HEK293 (cell line): ENCODE data around the gene RUVBL1.

Experiments used
- CTCF ChIA-PET: fragments of 350-600 bp; formaldehyde crosslinking; extraction: SDS; loops from one replicate; lab custom pipeline; 2021; ENCODE audit warnings: antibody characterized with exemption; lab: Yijun Ruan, JAX
- POLR2A ChIA-PET: fragments of 300-600 bp; formaldehyde crosslinking; extraction: SDS; loops from one replicate; lab custom pipeline; 2020; ENCODE audit warnings: antibody characterized with exemption, inconsistent platforms; lab: Yijun Ruan, JAX
- H3K27ac ChIP-seq: fragments of 200-500 bp; sonication (Bioruptor generic); 2 replicates; pipeline ENCODE4 v1.5.1; 2014; ENCODE audit warnings: low read depth, low read length, control low read depth, inconsistent platforms; ENCODE audit errors: extremely low read depth
- H3K36me3 ChIP-seq, 2 experiments: fragments of 200-500 bp in 1 of 2; sonication (Bioruptor generic) in 1 of 2; 1 replicate in 1 of 2; 2 replicates in 1 of 2; pipeline ENCODE4 v1.5.1; 2014 to 2017; ENCODE audit warnings: inconsistent platforms in 2 of 2, low read length in 2 of 2; ENCODE audit not compliant: control insufficient read depth in 2 of 2, insufficient read depth in 1 of 2
- H3K4me1 ChIP-seq: fragments of 200-500 bp; sonication (Bioruptor generic); 2 replicates; pipeline ENCODE4 v1.5.1; 2014; ENCODE audit warnings: mild to moderate bottlenecking, low read length, inconsistent platforms; ENCODE audit not compliant: control insufficient read depth, insufficient read depth
- H3K4me3 ChIP-seq: 2 replicates; pipeline ENCODE4 v1.5.1; 2011; ENCODE audit warnings: low read depth, mild to moderate bottlenecking, control low read depth, low read length, moderate library complexity
- H3K9me3 ChIP-seq: fragments of 200-500 bp; sonication (Bioruptor generic); 2 replicates; pipeline ENCODE4 v1.5.1; 2014; ENCODE audit warnings: low read depth, low read length, inconsistent platforms; ENCODE audit not compliant: control insufficient read depth, insufficient read depth
- AEBP2 ChIP-seq: fragments of 450-650 bp; formaldehyde crosslinking; IDR thresholded peaks from 2 replicates; pipeline ENCODE4 v1.5.1; 2016; ENCODE audit warnings: missing biosample characterization, missing genetic modification characterization, borderline replicate concordance
- EGR2 ChIP-seq: fragments of 450-650 bp; formaldehyde crosslinking; IDR thresholded peaks from 2 replicates; pipeline ENCODE4 v1.5.1; 2016; ENCODE audit warnings: low read depth, missing biosample characterization, missing genetic modification characterization
- IKZF3 ChIP-seq: fragments of 450-650 bp; IDR thresholded peaks from 2 replicates; pipeline ENCODE4 v1.5.0; 2018; ENCODE audit warnings: missing biosample characterization, mild to moderate bottlenecking, missing genetic modification characterization, moderate library complexity
- KLF16 ChIP-seq: fragments of 450-650 bp; formaldehyde crosslinking; IDR thresholded peaks from 2 replicates; pipeline ENCODE4 v1.5.1; 2017; ENCODE audit warnings: missing biosample characterization, missing genetic modification characterization
- KLF7 ChIP-seq: fragments of 450-650 bp; formaldehyde crosslinking; IDR thresholded peaks from 2 replicates; pipeline ENCODE4 v1.5.1; 2016; ENCODE audit warnings: missing biosample characterization, missing genetic modification characterization, borderline replicate concordance
- KLF8 ChIP-seq: fragments of 450-650 bp; formaldehyde crosslinking; IDR thresholded peaks from 2 replicates; pipeline ENCODE4 v1.5.1; 2016; ENCODE audit warnings: missing biosample characterization, missing genetic modification characterization
- KLF9 ChIP-seq: fragments of 450-650 bp; formaldehyde crosslinking; IDR thresholded peaks from 2 replicates; pipeline ENCODE4 v1.5.1; 2016; ENCODE audit warnings: missing biosample characterization, missing genetic modification characterization, low read depth
- MZF1 ChIP-seq: fragments of 450-650 bp; formaldehyde crosslinking; IDR thresholded peaks from 2 replicates; pipeline ENCODE4 v1.5.1; 2017; ENCODE audit warnings: missing biosample characterization, missing genetic modification characterization, borderline replicate concordance
- OVOL3 ChIP-seq: fragments of 450-650 bp; formaldehyde crosslinking; IDR thresholded peaks from 2 replicates; pipeline ENCODE4 v1.5.1; 2016; ENCODE audit warnings: missing biosample characterization, missing genetic modification characterization
- PRDM4 ChIP-seq: fragments of 450-650 bp; formaldehyde crosslinking; IDR thresholded peaks from 2 replicates; pipeline ENCODE4 v1.5.1; 2017; ENCODE audit warnings: missing biosample characterization, missing genetic modification characterization
- RBAK ChIP-seq: fragments of 450-650 bp; formaldehyde crosslinking; IDR thresholded peaks from 2 replicates; pipeline ENCODE4 v1.5.1; 2016; ENCODE audit warnings: missing biosample characterization, missing genetic modification characterization
- SP2 ChIP-seq: fragments of 450-650 bp; formaldehyde crosslinking; IDR thresholded peaks from 2 replicates; pipeline ENCODE4 v1.5.1; 2016; ENCODE audit warnings: missing biosample characterization, missing genetic modification characterization
- ZBTB1 ChIP-seq: fragments of 450-650 bp; formaldehyde crosslinking; IDR thresholded peaks from 2 replicates; pipeline ENCODE4 v1.5.1; 2016; ENCODE audit warnings: missing biosample characterization, missing genetic modification characterization
- ZBTB48 ChIP-seq: fragments of 450-650 bp; formaldehyde crosslinking; IDR thresholded peaks from 2 replicates; pipeline ENCODE4 v1.5.1; 2016; ENCODE audit warnings: missing biosample characterization, missing genetic modification characterization
- ZFHX2 ChIP-seq: fragments of 450-650 bp; formaldehyde crosslinking; conservative IDR thresholded peaks from 2 replicates; pipeline ENCODE4 v1.5.1; 2016; ENCODE audit warnings: missing biosample characterization, missing genetic modification characterization
- ZNF121 ChIP-seq: fragments of 450-650 bp; formaldehyde crosslinking; IDR thresholded peaks from 2 replicates; pipeline ENCODE4 v1.5.1; 2016; ENCODE audit warnings: missing biosample characterization, missing genetic modification characterization
- ZNF133 ChIP-seq: fragments of 450-650 bp; formaldehyde crosslinking; IDR thresholded peaks from 2 replicates; pipeline ENCODE4 v1.5.1; 2016; ENCODE audit warnings: missing biosample characterization, missing genetic modification characterization
- ZNF138 ChIP-seq: fragments of 450-650 bp; formaldehyde crosslinking; IDR thresholded peaks from 2 replicates; pipeline ENCODE4 v1.5.1; 2016; ENCODE audit warnings: missing biosample characterization, missing genetic modification characterization, borderline replicate concordance
- ZNF140 ChIP-seq: fragments of 450-650 bp; formaldehyde crosslinking; IDR thresholded peaks from 2 replicates; pipeline ENCODE4 v1.5.1; 2016; ENCODE audit warnings: missing biosample characterization, missing genetic modification characterization
- ZNF16 ChIP-seq: fragments of 450-650 bp; formaldehyde crosslinking; IDR thresholded peaks from 2 replicates; pipeline ENCODE4 v1.5.1; 2016; ENCODE audit warnings: low read depth, missing biosample characterization, missing genetic modification characterization
- ZNF350 ChIP-seq: fragments of 450-650 bp; formaldehyde crosslinking; IDR thresholded peaks from 2 replicates; pipeline ENCODE4 v1.5.0; 2017; ENCODE audit warnings: missing biosample characterization, mild to moderate bottlenecking, missing genetic modification characterization
- ZNF48 ChIP-seq: fragments of 450-650 bp; formaldehyde crosslinking; IDR thresholded peaks from 2 replicates; pipeline ENCODE4 v1.5.1; 2016; ENCODE audit warnings: missing biosample characterization, missing genetic modification characterization
- ZNF549 ChIP-seq: fragments of 450-650 bp; IDR thresholded peaks from 2 replicates; pipeline ENCODE4 v1.5.1; 2018; ENCODE audit warnings: missing biosample characterization, missing genetic modification characterization, mild to moderate bottlenecking, inconsistent platforms, moderate library complexity
- ZNF561 ChIP-seq: fragments of 450-650 bp; IDR thresholded peaks from 2 replicates; pipeline ENCODE4 v1.5.1; 2018; ENCODE audit warnings: missing biosample characterization, missing genetic modification characterization, borderline replicate concordance
- ZNF629 ChIP-seq: fragments of 450-650 bp; formaldehyde crosslinking; IDR thresholded peaks from 2 replicates; pipeline ENCODE4 v1.5.1; 2017; ENCODE audit warnings: missing biosample characterization, missing genetic modification characterization
- ZNF654 ChIP-seq: fragments of 450-650 bp; formaldehyde crosslinking; IDR thresholded peaks from 2 replicates; pipeline ENCODE4 v1.5.1; 2016; ENCODE audit warnings: low read depth, missing biosample characterization, missing genetic modification characterization
- ZNF660 ChIP-seq: fragments of 450-650 bp; IDR thresholded peaks from 2 replicates; pipeline ENCODE4 v1.5.1; 2018; ENCODE audit warnings: missing biosample characterization, mild to moderate bottlenecking, missing genetic modification characterization
- ZNF76 ChIP-seq: fragments of 450-650 bp; formaldehyde crosslinking; IDR thresholded peaks from 2 replicates; pipeline ENCODE4; 2016; ENCODE audit warnings: low read depth, missing biosample characterization, missing genetic modification characterization, borderline replicate concordance
- ZNF768 ChIP-seq: fragments of 450-650 bp; formaldehyde crosslinking; IDR thresholded peaks from 2 replicates; pipeline ENCODE4 v1.5.1; 2018; ENCODE audit warnings: missing biosample characterization, mild to moderate bottlenecking, missing genetic modification characterization
- ZNF776 ChIP-seq: fragments of 450-650 bp; formaldehyde crosslinking; IDR thresholded peaks from 2 replicates; pipeline ENCODE4 v1.5.0; 2017; ENCODE audit warnings: missing biosample characterization, missing genetic modification characterization, borderline replicate concordance

Gene RUVBL1

GRCh38 chr3:128076483-128077201 lies 47.0 kb downstream of the RUVBL1 start (continued):
- TF ChIP-seq PRDM4: no peak
- TF ChIP-seq ZNF350: no peak
- TF ChIP-seq ZNF48 (tag by site-specific recombination): no peak
- no peak for TF ChIP-seq ZNF16 (tag by site-specific recombination)
- TF ChIP-seq ZBTB48 (tag by site-specific recombination): no peak
- no peak for TF ChIP-seq ZNF561
- TF ChIP-seq AEBP2 (tag by site-specific recombination): no peak

GRCh38 chr3:128075522-128076482 lies 47.8 kb downstream of the RUVBL1 start:
- Histone ChIP-seq H3K36me3 (peaks cover 0 to 73% of the 10 kb centered on the region in 2 experiments; a peak in 1 of 3 replicates), H3K4me1 (no peaks in the 10 kb centered on the region), H3K4me3 (peak overlapping the region; percentile 12; the same call in 1 of the 2 replicates), H3K27ac (no peak overlapping the region), H3K9me3 (no peaks in the 10 kb centered on the region)
- CTCF ChIA-PET: interaction anchor here (0.6 to 1.1 kb wide), 2 partner anchors 41 to 50 kb away, joined by 3 to 7 read pairs; no protein-coding TSS in a partner anchor
- POLR2A ChIA-PET: no interaction called here
- TF ChIP-seq ZNF629 (no peak), MZF1 (no peak), ZNF133 (no peak), ZBTB1 (tag by site-specific recombination) (no peak), ZNF549 (tag by site-specific recombination) (no peak), KLF8 (peak; percentile 38; the same call in 1 of the 2 replicates), RBAK (tag by site-specific recombination) (no peak), ZNF654 (tag by site-specific recombination) (0 out of 2 replicates have a peak, but pooled peaks have one; percentile 4), ZNF121 (tag by site-specific recombination) (no peak), KLF16 (tag by site-specific recombination) (0 out of 2 replicates have a peak, but pooled peaks have one; percentile 20), ZNF768 (tag by site-specific recombination) (peak; percentile 46; the same call in 1 of the 2 replicates), IKZF3 (tag by site-specific recombination) (0 out of 2 replicates have a peak, but pooled peaks have one; percentile 14), EGR2 (tag by site-specific recombination) (no peak), SP2 (tag by site-specific recombination) (peak; percentile 27), ZNF76 (tag by site-specific recombination) (no peak), ZFHX2 (tag by site-specific recombination) (peak; percentile 16; the same call in 1 of the 2 replicates), ZNF140 (tag by site-specific recombination) (no peak), ZNF138 (tag by site-specific recombination) (no peak), ZNF776 (no peak), ZNF660 (0 out of 2 replicates have a peak, but pooled peaks have one; percentile 18), KLF7 (no peak), OVOL3 (tag by site-specific recombination) (no peak), KLF9 (tag by site-specific recombination) (peak; percentile 88)
